C4-2B (cell line): ENCODE data around the gene NEMP1.

Experiments
- H3K27ac ChIP-seq: fragments of 450-650 bp; 2 replicates; pipeline ENCODE4 v1.5.1; 2017
- ZFX ChIP-seq: fragments of 450-650 bp; IDR thresholded peaks from 2 replicates; pipeline ENCODE4 v1.6.1; 2017
- TF ChIP-seq, protein P1 (sequence below): fragments of 450-650 bp; conservative IDR thresholded peaks from 2 replicates; pipeline ENCODE4 v1.5.1; 2017; ENCODE audit warnings: mild to moderate bottlenecking

NEMP1 gene

DNA sequence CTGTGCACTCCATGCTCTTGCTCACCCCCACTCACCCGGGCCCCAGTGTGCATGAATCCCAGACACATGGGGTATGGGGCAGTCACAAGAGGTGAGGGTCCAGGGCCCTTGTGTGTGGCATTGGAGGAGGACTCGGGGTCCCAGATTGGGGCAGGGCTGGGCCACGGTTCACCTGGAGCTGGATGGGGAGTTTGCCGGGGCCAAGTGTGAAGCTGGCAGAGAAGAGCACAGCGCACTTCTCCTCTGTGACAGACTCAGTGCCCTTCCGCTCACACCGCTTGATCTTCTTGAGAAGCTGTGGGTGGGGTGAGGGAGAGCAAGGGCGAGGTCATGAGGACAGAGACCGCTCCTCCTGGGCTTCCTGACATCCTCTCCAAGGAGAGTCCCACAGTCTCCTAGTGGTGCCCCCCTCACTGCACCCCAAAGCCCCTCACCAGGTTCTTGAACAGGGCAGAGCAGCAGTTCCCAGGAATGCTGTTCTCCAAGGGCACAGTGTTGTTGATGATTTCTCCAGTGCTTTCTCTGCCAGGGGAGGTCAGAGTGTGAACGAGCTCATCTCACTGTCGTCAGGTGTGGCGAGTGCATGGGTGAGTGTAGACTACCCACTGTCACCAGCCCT is 25.8 kb upstream of the NEMP1 start:
- TF ChIP-seq ZFX = no peak
- TF ChIP-seq, protein P1, sequence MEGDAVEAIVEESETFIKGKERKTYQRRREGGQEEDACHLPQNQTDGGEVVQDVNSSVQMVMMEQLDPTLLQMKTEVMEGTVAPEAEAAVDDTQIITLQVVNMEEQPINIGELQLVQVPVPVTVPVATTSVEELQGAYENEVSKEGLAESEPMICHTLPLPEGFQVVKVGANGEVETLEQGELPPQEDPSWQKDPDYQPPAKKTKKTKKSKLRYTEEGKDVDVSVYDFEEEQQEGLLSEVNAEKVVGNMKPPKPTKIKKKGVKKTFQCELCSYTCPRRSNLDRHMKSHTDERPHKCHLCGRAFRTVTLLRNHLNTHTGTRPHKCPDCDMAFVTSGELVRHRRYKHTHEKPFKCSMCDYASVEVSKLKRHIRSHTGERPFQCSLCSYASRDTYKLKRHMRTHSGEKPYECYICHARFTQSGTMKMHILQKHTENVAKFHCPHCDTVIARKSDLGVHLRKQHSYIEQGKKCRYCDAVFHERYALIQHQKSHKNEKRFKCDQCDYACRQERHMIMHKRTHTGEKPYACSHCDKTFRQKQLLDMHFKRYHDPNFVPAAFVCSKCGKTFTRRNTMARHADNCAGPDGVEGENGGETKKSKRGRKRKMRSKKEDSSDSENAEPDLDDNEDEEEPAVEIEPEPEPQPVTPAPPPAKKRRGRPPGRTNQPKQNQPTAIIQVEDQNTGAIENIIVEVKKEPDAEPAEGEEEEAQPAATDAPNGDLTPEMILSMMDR = no peak
- H3K27ac ChIP-seq = no peak overlapping the region

DNA sequence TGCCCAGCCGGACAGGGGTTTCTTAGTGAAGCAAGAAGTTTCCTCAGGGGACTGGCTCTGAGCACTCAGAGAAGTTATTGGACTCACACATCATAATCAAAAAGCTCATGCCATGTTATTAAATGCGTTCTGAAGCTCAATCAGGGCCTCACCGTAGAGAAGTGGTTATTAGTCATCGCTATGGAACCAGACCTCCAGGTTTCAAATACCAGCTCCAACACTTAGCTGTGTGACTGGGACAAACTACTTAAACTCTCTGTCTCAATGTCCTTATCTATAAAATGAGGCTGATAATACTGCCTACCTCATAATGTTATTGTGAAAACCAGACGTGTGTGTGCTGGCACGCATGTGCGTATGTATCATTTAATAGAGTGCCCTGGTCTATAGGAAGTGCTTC is 25.3 kb upstream of the NEMP1 start:
- TF ChIP-seq, protein P1 = no peak
- no peak for TF ChIP-seq ZFX
- H3K27ac ChIP-seq = no peak overlapping the region

DNA sequence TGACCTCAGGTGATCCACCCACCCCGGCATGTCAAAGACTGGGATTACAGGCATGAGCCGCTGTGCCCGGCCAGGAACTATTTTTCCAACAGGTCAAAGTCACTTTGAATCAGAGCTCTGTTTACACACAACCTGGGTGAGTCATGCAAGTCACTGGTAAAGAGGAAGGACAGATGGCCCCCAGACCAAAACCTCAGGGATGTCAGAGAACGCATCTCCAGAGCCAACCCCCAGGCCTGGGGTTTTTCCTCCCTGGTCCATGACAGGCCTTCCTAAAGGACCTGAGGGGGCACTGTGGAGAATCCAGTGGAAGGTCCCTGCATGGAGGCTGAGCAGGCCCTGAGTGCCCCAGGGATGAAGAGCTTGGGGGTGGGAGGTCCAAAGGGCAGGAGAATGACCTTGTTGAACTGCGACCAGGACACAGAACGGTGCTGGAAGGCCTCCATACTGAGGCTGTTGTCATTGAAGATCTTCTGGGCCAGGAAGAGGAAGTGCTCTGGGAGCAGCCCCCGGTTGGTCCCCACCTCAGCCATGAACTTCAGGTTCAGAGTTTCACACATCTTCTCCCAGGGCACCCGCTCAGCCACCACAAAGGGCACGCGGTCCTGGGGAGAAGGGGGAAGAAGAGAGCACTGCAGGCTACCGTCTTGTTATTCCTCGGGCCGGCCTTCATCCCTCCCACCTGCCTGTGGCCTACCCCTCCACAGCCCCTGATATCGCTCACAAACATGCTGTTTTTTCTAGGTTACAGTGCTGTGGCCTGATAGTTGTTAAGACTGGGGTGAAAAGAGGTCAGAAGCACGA is 23.5 kb upstream of the NEMP1 start:
- TF ChIP-seq, protein P1 = no peak
- no peak for TF ChIP-seq ZFX
- H3K27ac ChIP-seq = no peak overlapping the region

DNA sequence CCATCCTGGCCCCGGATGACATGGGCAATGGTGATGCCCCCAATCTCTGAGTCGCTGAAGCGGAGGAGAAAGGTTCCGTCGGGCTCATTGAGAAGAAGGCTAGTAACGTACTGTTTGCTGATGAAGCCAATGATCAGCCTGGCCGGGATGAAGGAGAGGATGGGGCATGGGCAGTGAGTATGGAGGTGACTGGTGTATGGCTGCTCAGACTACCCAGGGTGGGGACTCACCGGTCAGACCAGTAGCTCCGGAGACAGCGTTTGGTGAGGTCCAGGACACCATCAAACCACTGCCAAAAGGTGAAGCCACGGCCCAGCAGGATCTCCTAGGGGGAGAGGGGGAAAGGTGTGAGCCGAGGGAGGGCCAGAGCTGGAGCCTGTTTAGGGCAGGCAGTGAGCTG is 21.2 kb upstream of the NEMP1 start:
- no peak for TF ChIP-seq ZFX
- TF ChIP-seq, protein P1 = no peak
- H3K27ac ChIP-seq = no peak overlapping the region

DNA sequence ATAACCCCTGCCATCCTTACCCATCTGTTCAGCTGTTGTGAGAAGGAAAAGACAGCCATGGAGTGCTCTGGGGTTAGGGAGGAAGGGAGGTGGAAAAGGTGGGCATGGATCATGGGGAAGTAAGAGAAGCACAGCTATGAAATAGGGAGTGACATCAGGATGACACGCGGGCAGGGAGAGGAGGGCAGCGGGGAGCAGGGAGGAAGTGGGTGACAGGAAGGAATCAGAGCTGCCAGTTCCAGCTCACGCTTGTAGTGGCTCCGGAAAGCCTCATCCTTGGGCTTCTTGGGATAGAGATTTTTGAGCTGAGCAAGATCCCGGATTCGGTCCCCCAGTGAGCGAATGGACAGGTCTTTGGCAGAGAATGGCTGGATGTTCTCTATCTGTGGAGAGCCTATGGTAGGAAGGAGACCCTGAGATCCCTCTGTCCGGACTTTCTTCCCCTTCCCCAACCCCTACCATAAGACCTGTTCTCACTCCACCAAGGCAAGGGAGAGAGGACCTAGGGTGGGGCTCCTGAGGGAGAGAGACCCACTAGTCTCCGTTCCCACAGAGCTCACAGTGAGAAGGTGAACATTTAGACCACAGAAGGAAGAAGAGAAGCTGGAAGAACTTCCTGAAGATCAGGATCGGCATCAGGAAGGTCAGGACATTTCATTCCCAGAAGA is 20.6 kb upstream of the NEMP1 start:
- TF ChIP-seq, protein P1 = no peak
- no peak for TF ChIP-seq ZFX
- no peak overlapping the region for H3K27ac ChIP-seq

DNA sequence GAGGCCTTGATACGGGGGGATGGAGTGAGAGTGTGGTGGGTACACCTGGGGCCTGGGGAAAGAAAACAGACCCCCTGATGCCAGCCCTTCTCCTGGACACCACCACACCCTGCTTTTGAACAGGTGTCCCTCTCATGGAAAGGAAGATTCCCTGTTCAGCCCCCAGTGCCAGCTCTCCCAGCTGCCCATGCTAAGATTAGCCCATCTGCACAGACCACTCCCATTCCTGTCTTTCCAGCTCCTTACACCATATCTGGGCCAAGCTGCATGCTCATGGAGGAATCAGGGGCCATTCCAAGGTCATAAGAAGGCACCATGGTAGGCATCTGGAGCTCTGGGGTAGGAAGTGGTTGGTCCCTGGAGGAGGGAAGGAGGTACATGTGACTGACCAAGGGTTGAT is 20.0 kb upstream of the NEMP1 start:
- TF ChIP-seq, protein P1 = no peak
- H3K27ac ChIP-seq = no peak overlapping the region

DNA sequence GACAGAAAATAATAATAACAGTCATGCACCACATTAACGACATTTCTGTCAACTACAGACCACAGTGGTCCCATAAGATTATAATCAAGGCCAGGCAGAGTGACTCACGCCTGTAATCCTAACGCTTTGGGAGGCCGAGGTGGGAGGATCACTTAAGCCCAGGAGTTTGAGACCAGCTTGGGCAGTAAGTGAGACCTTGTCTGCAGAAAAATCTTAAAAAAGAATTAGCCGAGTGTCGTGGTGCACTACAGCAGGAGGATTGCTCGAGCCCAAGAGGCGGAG is 18.9 kb upstream of the NEMP1 start:
- H3K27ac ChIP-seq = no peak overlapping the region

More for the DNA sequence above, 18.9 kb upstream of the NEMP1 start:
- TF ChIP-seq, protein P1 = no peak
- no peak for TF ChIP-seq ZFX
